GM21381 (cell line): ENCODE data around the gene OR10A6.
A peak's percentile ranks its signal among the peaks of the same experiment; 100 is the strongest.

Experiments used
- ATAC-seq: cut with Tn5 transposase; IDR thresholded peaks from one replicate; pipeline ENCODE4 v1.9.1; 2021; ENCODE audit warnings: mild to moderate bottlenecking, moderate library complexity; ENCODE audit not compliant: unreplicated experiment

Gene OR10A6

DNA sequence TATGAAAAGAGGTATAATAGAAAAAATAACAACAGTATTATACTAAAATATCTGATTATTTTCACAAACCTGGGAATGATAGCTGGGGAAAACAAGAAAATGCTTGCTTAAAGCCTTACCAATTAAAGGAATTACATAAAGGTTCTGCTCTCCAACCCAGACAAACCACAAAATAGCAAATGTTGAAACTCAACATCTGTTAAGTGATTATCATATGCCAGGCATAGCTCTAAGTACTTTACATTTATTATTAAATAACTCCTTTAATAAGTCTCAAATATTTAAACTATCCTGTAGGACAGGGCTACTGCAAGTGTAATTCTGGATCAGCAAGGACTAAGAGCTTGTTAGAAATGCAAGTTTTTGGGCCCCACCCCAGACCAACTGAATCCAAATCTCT lies 20.1 kb downstream of the OR10A6 start:
- ATAC-seq: no peak

- ATAC-seq: no peak
Observed at GRCh38 chr11:7910286-7910788, 20.7 kb downstream of the OR10A6 start.

DNA sequence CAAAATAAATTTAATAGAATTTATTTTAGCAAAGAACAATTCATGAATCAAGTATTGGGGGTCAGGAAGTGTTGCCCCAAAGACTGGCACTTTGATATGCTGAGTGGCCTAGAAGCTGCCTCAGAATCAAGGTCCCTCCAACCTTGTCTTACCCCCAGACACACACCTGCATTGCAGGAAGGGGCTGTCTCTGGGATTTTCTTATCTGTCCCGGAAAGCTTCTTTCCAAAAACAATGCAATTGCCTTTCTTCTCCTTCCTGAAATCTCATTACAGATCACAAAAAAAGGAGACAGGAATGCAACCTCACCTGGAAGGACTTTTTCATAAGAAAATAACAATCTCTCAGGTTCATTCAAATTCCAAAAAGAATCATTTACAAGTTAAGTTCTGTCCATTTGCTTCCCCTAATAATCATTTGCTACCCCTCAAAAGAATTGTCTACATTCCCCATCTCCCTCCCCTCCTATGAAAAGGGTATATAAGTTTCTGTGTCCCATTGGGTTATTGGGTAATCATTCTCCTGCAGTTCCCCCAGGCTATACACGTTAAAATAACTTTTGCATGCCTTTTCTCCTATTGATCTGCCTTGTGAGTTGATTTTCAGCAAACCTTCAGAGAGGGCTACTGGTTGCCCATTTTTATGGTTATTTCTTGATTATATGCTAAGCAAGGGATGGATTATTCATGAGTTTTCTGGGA lies 21.3 kb downstream of the OR10A6 start:
- ATAC-seq: no peak

DNA sequence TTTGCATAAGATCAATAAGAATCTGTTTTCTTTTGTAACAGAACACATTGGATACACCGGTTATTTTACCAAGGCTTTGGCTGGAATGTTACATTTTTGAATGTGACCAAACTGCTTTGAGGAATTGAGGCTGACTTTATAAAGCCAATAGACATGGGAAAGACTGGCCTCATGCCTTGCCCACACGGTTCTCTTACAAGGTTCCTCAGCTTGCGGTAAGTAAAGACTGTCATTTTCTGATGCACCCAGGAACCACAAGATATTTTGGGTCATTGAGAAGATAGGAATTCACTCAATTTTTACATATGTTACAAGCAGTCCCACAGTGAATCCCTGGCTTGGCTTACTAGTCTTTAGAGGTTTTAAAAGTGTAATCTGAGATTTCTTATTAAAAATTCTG lies 23.9 kb downstream of the OR10A6 start:
- no peak for ATAC-seq

DNA sequence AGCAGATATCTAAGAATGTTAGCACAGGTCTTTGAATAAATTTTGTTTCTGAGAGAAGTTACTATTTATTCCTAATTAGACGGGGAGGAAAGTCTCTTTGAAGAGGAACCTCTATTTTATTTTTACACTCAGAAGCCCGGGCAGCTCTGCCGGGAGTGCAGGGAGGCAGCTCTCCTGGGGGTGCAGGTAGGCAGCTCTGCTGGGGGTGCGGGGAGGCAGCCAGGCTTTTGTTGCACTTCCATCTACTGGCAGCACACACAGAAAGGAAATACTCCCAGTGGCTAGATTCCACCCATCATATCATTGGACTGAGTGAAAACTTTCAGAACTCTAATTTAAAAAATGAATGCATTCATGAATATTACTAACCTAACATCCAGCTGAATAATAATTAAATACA lies 24.6 kb downstream of the OR10A6 start:
- ATAC-seq: no peak

GRCh38 chr11:7905961-7906429 lies 25.1 kb downstream of the OR10A6 start:
- ATAC-seq: no peak

DNA sequence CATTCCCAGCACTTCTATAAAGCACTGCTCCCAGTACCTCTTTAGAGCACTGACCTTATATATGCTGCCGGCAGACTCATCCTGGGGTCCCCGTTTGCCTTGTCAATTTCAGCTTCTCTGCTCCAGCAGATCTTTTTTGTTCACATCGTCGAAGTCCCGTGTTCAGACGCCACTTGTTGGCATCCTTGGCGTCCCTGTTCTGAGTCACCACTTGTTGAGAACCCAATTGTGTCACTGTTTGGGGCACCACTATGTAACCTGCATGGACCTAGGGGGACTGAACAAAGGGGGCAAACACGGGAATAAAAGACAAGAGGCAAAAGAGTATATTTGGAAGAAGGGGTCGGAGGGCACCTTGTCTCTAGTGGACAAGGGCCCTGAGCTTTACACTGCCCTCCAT lies 25.5 kb downstream of the OR10A6 start:
- no peak for ATAC-seq

GRCh38 chr11:7904917-7905316 lies 26.2 kb downstream of the OR10A6 start:
- no peak for ATAC-seq

DNA sequence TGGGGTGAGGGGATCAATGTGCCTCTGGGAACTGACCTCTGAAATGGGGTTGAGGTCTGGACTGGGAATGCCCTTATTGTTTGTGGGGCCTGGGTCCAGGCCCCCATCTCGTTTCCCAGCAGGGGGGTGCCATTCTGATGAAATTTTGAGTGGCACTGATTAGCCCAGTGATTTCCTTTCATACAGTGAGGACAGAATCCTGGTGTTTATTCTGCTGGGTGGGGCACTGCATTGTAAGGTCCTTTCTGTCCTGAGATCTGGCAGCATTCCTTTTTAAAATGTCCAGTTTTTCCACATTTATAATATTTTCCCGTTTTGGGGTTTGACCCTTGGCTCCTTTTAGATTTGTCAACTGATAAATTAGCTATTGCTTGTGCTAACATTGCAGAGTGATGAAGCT lies 27.1 kb downstream of the OR10A6 start:
- no peak for ATAC-seq

DNA sequence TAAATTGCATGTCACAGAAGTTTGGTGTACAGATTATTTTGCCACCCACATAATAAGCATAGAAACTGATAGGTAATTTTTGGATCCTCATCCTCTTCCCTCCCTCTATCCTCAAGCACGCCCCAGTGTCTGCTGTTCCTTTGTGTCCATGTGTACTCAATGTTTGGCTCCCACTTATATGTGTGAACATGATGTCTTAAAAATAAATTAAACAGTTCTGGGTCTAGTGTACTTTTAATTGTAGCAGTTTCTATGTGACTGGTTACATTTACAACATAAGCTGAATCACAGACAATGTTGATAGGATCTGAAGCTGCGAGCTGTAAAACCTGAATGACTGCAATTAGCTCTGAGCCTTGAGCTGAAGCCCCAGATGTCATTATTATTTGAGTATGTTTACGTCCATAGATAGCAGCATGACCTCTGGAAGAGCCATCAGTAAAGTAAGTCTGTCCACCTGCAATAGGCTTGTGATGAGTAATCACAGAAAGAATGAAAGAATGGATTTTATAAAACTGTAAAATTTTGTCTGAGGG lies 29.7 kb downstream of the OR10A6 start:
- no peak for ATAC-seq

GRCh38 chr11:7900686-7901085 lies 30.4 kb downstream of the OR10A6 start:
- no peak for ATAC-seq

DNA sequence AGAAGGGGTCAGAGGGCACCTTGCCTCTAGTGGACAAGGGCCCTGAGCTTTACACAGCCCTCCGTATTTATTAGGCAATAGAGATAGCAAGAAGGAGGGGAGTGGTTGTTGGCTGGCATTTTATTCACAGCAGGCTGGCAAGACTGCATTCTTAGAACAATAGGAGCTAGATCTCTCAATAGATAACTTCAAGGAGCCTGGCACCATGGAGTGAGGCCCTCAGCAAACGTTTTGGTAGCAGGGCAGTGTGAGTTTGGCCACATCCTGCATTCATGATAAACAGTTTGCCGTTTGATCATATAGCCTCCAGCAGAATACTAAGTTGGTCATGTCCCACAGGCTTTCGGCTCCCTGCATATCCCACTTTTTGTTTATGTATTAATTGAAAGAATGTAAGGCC lies 31.6 kb downstream of the OR10A6 start:
- ATAC-seq: no peak

DNA sequence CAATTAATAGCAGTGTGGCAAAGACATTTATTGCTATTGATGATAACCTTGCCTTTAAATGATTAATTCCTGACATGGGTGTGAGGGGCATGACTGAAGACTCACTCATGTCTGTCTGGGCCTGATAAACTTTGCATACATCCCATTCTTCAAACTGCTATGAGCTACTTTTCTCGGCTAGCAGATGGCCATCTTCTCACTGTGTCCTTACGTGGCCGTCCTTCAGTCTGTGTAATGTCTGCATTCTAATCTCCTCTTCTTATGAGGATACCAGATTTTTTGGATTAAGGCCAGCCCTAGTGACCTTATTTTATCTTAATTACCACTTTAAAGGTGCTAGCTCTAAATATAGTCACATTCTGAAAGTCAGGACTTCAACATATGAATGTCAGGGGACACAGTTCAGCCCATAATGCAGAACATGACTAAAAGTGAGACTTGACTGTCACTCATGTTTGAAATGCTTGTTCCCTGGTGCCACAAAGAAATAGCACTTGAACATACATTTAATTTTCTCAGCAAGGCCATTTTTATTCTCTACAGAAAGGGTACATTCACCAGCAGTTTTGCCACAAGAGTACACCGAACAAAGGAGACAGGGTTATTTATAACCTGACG lies 32.3 kb downstream of the OR10A6 start:
- no peak for ATAC-seq

GRCh38 chr11:7896009-7896785 lies 34.9 kb downstream of the OR10A6 start:
- ATAC-seq: no peak

- no peak for ATAC-seq
Observed at GRCh38 chr11:7894251-7894650, 36.8 kb downstream of the OR10A6 start.

- no peak for ATAC-seq
Observed at GRCh38 chr11:7893796-7894195, 37.3 kb downstream of the OR10A6 start.

- ATAC-seq: peak; percentile 67
Observed at GRCh38 chr11:7892840-7893254, 38.2 kb downstream of the OR10A6 start.

DNA sequence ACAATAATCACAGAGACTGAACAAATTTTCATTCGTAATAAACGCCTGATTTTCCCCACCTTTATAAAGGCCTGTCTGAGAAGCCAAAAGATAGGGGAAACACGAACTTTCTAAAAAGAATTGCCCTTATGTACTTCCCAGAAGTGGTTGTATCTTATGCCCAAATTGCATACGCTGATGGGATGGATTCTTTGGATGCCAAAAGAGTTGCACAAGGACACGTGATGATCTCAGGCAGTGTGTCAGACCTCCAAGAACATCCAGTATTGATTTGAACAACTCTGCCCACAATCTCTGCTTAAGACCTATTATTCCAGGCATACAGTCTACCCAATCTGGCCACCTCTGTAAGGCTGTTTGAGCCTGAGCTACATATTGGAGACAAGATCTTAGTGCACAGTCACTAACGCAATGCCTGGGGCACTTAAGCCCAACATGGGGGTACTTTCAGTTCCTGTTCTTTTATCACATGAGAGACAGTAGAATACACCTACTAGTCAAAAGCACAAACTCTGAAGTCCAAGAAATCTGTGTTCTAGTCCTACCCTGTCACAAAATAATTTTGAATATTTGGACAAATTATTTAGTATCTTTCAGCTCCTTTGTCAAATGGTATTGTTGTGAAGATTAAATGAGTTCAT lies 38.9 kb downstream of the OR10A6 start:
- ATAC-seq: peak; percentile 41

DNA sequence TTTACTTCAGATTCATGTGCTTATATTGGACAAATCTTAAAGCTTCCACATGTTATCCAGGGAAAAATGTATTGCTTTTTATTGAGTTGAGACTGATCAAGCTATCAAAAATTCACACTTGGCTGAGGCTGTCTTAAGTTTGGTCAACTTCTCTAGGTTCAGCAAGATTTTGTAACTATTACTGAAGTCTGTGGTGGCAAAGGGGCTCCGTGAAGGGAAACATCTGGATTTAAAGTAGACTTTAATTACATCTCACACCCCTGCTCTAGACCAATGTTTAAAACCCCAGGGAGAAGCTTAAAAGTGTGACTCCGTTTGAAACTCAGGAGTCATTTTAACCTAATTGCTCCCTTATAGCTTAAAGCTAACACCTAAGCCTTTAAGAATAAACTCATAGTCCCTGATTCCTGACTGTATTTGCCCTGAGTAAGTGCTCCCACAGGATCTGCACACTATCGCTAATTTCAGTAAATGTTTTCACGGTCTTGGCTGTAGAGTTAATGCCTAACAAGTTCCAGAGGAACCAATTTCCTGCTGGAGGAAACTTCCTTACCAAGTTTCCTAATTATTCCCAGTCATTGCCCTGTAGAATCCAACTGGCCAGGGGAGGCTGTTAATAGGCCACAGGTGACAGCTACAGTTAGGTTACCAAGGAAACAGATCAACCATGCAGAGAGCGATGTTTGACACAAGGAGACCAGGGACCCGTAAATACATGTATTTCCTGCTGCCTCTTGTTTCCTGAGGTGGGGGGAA lies 40.5 kb downstream of the OR10A6 start:
- no peak for ATAC-seq

GRCh38 chr11:7889985-7890384 lies 41.1 kb downstream of the OR10A6 start:
- no peak for ATAC-seq
